Measurements from ENCODE around the gene PPP1R37. TPM values are rescaled to one million over a fixed set of nuclear protein-coding genes. Genes with fewer than 3 reads are reported as not detected.

Gene PPP1R37
- total RNA-seq, 1 experiment from 2014 or later, result 106 TPM

GRCh38 chr19:45158503-45159209, 65.7 kb downstream of the PPP1R37 start:
- no peak for DNase-seq (ENCODE audit: low read depth)
- in situ Hi-C loops (cut with HindIII; ENCODE audit: low pct_unique_long_range_greater_than_20kb, low sequenced_read_pairs), result no loop called here

GRCh38 chr19:45159210-45159970, 66.4 kb downstream of the PPP1R37 start:
- in situ Hi-C loops (cut with HindIII; ENCODE audit: low pct_unique_long_range_greater_than_20kb, low sequenced_read_pairs), result no loop called here
- DNase-seq (ENCODE audit: low read depth), result no peak

- DNase-seq (ENCODE audit: low read depth), result no peak
- in situ Hi-C loops (cut with HindIII; ENCODE audit: low pct_unique_long_range_greater_than_20kb, low sequenced_read_pairs), result no loop called here
Observed at GRCh38 chr19:45159971-45160324, 67.0 kb downstream of the PPP1R37 start.

GRCh38 chr19:45160870-45161737, 68.1 kb downstream of the PPP1R37 start, which contains the start of gene NKPD1:
TSS of gene NKPD1 (minus strand) at chr19:45160982. CDS start at chr19:45160150, 832 bp downstream.
- in situ Hi-C loops (cut with HindIII; ENCODE audit: low pct_unique_long_range_greater_than_20kb, low sequenced_read_pairs), result no loop called here
- no peak for DNase-seq (ENCODE audit: low read depth)

- in situ Hi-C loops (cut with HindIII; ENCODE audit: low pct_unique_long_range_greater_than_20kb, low sequenced_read_pairs), result no loop called here
- DNase-seq (ENCODE audit: low read depth), result no peak
Observed at GRCh38 chr19:45161738-45162607, 69.0 kb downstream of the PPP1R37 start.

GRCh38 chr19:45162608-45163143, 69.7 kb downstream of the PPP1R37 start:
- in situ Hi-C loops (cut with HindIII; ENCODE audit: low pct_unique_long_range_greater_than_20kb, low sequenced_read_pairs), result no loop called here
- no peak for DNase-seq (ENCODE audit: low read depth)

- no peak for DNase-seq (ENCODE audit: low read depth)
- in situ Hi-C loops (cut with HindIII; ENCODE audit: low pct_unique_long_range_greater_than_20kb, low sequenced_read_pairs), result no loop called here
Observed at GRCh38 chr19:45163156-45163555, 70.2 kb downstream of the PPP1R37 start.

- no peak for DNase-seq (ENCODE audit: low read depth)
- in situ Hi-C loops (cut with HindIII; ENCODE audit: low pct_unique_long_range_greater_than_20kb, low sequenced_read_pairs), result no loop called here
Observed at GRCh38 chr19:45163751-45164460, 70.9 kb downstream of the PPP1R37 start.

- DNase-seq (ENCODE audit: low read depth), result peak; percentile 44
- in situ Hi-C loops (cut with HindIII; ENCODE audit: low pct_unique_long_range_greater_than_20kb, low sequenced_read_pairs), result no loop called here
Observed at GRCh38 chr19:45164577-45165335, 71.8 kb downstream of the PPP1R37 start.

GRCh38 chr19:45166723-45167252, 73.8 kb downstream of the PPP1R37 start:
- no peak for DNase-seq (ENCODE audit: low read depth)
- in situ Hi-C loops (cut with HindIII; ENCODE audit: low pct_unique_long_range_greater_than_20kb, low sequenced_read_pairs), result no loop called here

- no peak for DNase-seq (ENCODE audit: low read depth)
- in situ Hi-C loops (cut with HindIII; ENCODE audit: low pct_unique_long_range_greater_than_20kb, low sequenced_read_pairs), result no loop called here
Observed at GRCh38 chr19:45168767-45169351, 75.9 kb downstream of the PPP1R37 start.

- no peak for DNase-seq (ENCODE audit: low read depth)
- in situ Hi-C loops (cut with HindIII; ENCODE audit: low pct_unique_long_range_greater_than_20kb, low sequenced_read_pairs), result no loop called here
Observed at GRCh38 chr19:45169602-45170001, 76.6 kb downstream of the PPP1R37 start.

- in situ Hi-C loops (cut with HindIII; ENCODE audit: low pct_unique_long_range_greater_than_20kb, low sequenced_read_pairs), result no loop called here
- DNase-seq (ENCODE audit: low read depth), result no peak
Observed at GRCh38 chr19:45170146-45171106, 77.4 kb downstream of the PPP1R37 start.

- no peak for DNase-seq (ENCODE audit: low read depth)
- in situ Hi-C loops (cut with HindIII; ENCODE audit: low pct_unique_long_range_greater_than_20kb, low sequenced_read_pairs), result no loop called here
Observed at GRCh38 chr19:45171211-45171623, 78.2 kb downstream of the PPP1R37 start.

GRCh38 chr19:45172173-45172572, 79.2 kb downstream of the PPP1R37 start:
- in situ Hi-C loops (cut with HindIII; ENCODE audit: low pct_unique_long_range_greater_than_20kb, low sequenced_read_pairs), result no loop called here

More at GRCh38 chr19:45172173-45172572, 79.2 kb downstream of the PPP1R37 start:
- DNase-seq (ENCODE audit: low read depth), result no peak
